NCI-H226 (cell line): Measurements from ENCODE around the gene MYO9A.

Experiments
- DNase-seq: peaks from one replicate; pipeline ENCODE4 v3.0.0-alpha.2; 2015

MYO9A gene

GRCh38 chr15:71804695-71805470 lies 313.1 kb downstream of the MYO9A start:
- no peak for DNase-seq

- no peak for DNase-seq
These were observed 313.7 kb downstream of the MYO9A start for GRCh38 chr15:71804226-71804625.

GRCh38 chr15:71802770-71803169 lies 315.2 kb downstream of the MYO9A start:
- no peak for DNase-seq

- no peak for DNase-seq
These were observed 315.9 kb downstream of the MYO9A start for GRCh38 chr15:71801935-71802655.

- DNase-seq = peak; percentile 62
These were observed 316.9 kb downstream of the MYO9A start for GRCh38 chr15:71800835-71801745.

- DNase-seq = no peak
These were observed 317.8 kb downstream of the MYO9A start for GRCh38 chr15:71800190-71800589.

- no peak for DNase-seq
These were observed 319.3 kb downstream of the MYO9A start for GRCh38 chr15:71798641-71799040.

GRCh38 chr15:71792521-71792920 lies 325.4 kb downstream of the MYO9A start:
- DNase-seq = peak; percentile 82

GRCh38 chr15:71791975-71792374 lies 326.0 kb downstream of the MYO9A start:
- DNase-seq = no peak

GRCh38 chr15:71790081-71790480 lies 327.9 kb downstream of the MYO9A start:
- peak; percentile 73 for DNase-seq

- DNase-seq = no peak
These were observed 328.3 kb downstream of the MYO9A start for GRCh38 chr15:71789616-71790015.

- DNase-seq = no peak
These were observed 329.0 kb downstream of the MYO9A start for GRCh38 chr15:71788646-71789579.

GRCh38 chr15:71786673-71787072 lies 331.3 kb downstream of the MYO9A start:
- no peak for DNase-seq

GRCh38 chr15:71785996-71786395 lies 332.0 kb downstream of the MYO9A start:
- DNase-seq = no peak

GRCh38 chr15:71784719-71785118 lies 333.2 kb downstream of the MYO9A start:
- DNase-seq = no peak

- no peak for DNase-seq
These were observed 335.4 kb downstream of the MYO9A start for GRCh38 chr15:71782422-71783165.

GRCh38 chr15:71781965-71782265 lies 336.0 kb downstream of the MYO9A start:
- DNase-seq = no peak

- no peak for DNase-seq
These were observed 336.6 kb downstream of the MYO9A start for GRCh38 chr15:71781179-71781964.

- DNase-seq = peak; percentile 9
These were observed 337.6 kb downstream of the MYO9A start for GRCh38 chr15:71780115-71780976.
